K562 (cell line): ENCODE results near the gene PDE6B. TPM values are rescaled to one million over a fixed set of nuclear protein-coding genes. Genes with fewer than 3 reads are reported as not detected.

Experiments
- ATAC-seq: fragments of 200-7000 bp; cut with Tn5 transposase; 3 replicates; pipeline ENCODE4 v1.9.1; 2020; ENCODE audit warnings: moderate library complexity
- BruUV-seq: library from RNA; stranded (reverse); fragments of 400-500 nt; replicated peaks from 2 replicates; lab custom pipeline; 2021; lab: Mats Ljungman, UMichigan
- CTCF ChIA-PET: fragments of 300-600 bp; formaldehyde crosslinking; extraction: SDS; loops from one replicate; lab custom pipeline; 2021; ENCODE audit warnings: low intra/inter-chr PET ratio; lab: Yijun Ruan, JAX
- POLR2A ChIA-PET: fragments of 300-600, 350-650 bp; sonication (Branson Sonifier 250); formaldehyde crosslinking; extraction: SDS; loops from one replicate; lab custom pipeline; 2021; ENCODE audit warnings: antibody characterized with exemption, inconsistent platforms; lab: Yijun Ruan, JAX
- DNase-seq, 4 experiments: peaks; one replicate each; pipeline versions ENCODE4 v3.0.0 to v3.0.0-alpha.2; 2011 to 2018; ENCODE audit warnings: low spot score in 3 of 4, mixed read lengths in 3 of 4; ENCODE audit errors: extremely low read depth in 1 of 4
- FAIRE-seq: peaks from 2 replicates; lab custom pipeline; 2011; peaks lifted over from hg19 to GRCh38; lab: Jason Lieb, UNC
- H2AFZ ChIP-seq: 2 replicates; pipeline ENCODE4 v1.6.0; 2011; ENCODE audit warnings: low read depth, low read length, control low read depth, inconsistent platforms
- H3K27ac ChIP-seq: fragments of 200-600 bp; 3 replicates; pipeline ENCODE4 v1.8.0; 2011; ENCODE audit warnings: low read depth, mild to moderate bottlenecking, control low read depth, inconsistent platforms, low read length, moderate library complexity, mixed read lengths; ENCODE audit errors: extremely low read depth
- H3K27me3 ChIP-seq, 2 experiments: fragments of 300-600 bp in 1 of 2; 2 replicates in 1 of 2; 3 replicates in 1 of 2; pipeline versions ENCODE4 v1.6.0 to v1.8.0; 2011; ENCODE audit warnings: inconsistent platforms in 2 of 2, low read length in 2 of 2, mild to moderate bottlenecking in 1 of 2, mixed read lengths in 1 of 2, moderate library complexity in 1 of 2; ENCODE audit not compliant: control insufficient read depth in 2 of 2, insufficient read depth in 2 of 2
- H3K36me3 ChIP-seq: fragments of 300-600 bp; 3 replicates; pipeline ENCODE4 v1.8.0; 2011; ENCODE audit warnings: mild to moderate bottlenecking, low read length, inconsistent platforms; ENCODE audit not compliant: control insufficient read depth, insufficient read depth
- H3K4me1 ChIP-seq, 2 experiments: fragments of 200-600 bp in 1 of 2; replicated peaks in 1 of 2; 2 replicates in 1 of 2; 3 replicates in 1 of 2; pipeline versions ENCODE4 v1.5.1 to v1.8.0; 2011; ENCODE audit warnings: inconsistent platforms in 2 of 2, low read length in 2 of 2, mild to moderate bottlenecking in 1 of 2, mixed read lengths in 1 of 2, moderate library complexity in 1 of 2; ENCODE audit not compliant: control insufficient read depth in 2 of 2, insufficient read depth in 2 of 2
- H3K4me2 ChIP-seq: 2 replicates; pipeline ENCODE4 v1.6.1; 2011; ENCODE audit warnings: low read length, control low read depth, inconsistent platforms, mixed read lengths; ENCODE audit not compliant: insufficient read depth
- H3K4me3 ChIP-seq: fragments of 200-600 bp; sonication (generic), shearing (Covaris generic); 2 replicates; pipeline ENCODE4 v1.5.1; 2016; ENCODE audit warnings: control low read depth, inconsistent platforms
- H3K79me2 ChIP-seq: fragments of 200-600 bp; 3 replicates; pipeline ENCODE4 v1.8.0; 2011; ENCODE audit warnings: low read length, inconsistent platforms; ENCODE audit not compliant: control insufficient read depth, insufficient read depth
- H3K9ac ChIP-seq, 2 experiments: 2 replicates each; pipeline versions ENCODE4 v1.6.0 to v1.6.1; 2011; ENCODE audit warnings: low read depth in 2 of 2, low read length in 2 of 2, control low read depth in 1 of 2, inconsistent platforms in 1 of 2, mild to moderate bottlenecking in 1 of 2, mixed read lengths in 1 of 2; ENCODE audit not compliant: insufficient read depth in 1 of 2
- H3K9me1 ChIP-seq: one replicate; pipeline ENCODE4 v1.6.0; 2011; ENCODE audit warnings: inconsistent platforms, mild to moderate bottlenecking, low read length, moderate library complexity; ENCODE audit not compliant: control insufficient read depth, insufficient read depth
- H3K9me3 ChIP-seq: replicated peaks from 2 replicates; pipeline ENCODE4 v1.5.1; 2011; ENCODE audit warnings: low read depth, low read length, inconsistent platforms; ENCODE audit not compliant: control insufficient read depth, insufficient read depth
- H4K20me1 ChIP-seq: replicated peaks from 2 replicates; pipeline ENCODE4 v1.6.1; 2011; ENCODE audit warnings: low read length, inconsistent platforms, mixed read lengths; ENCODE audit not compliant: control insufficient read depth, insufficient read depth
- EP400 ChIP-seq: fragments of 450-650 bp; IDR thresholded peaks from 2 replicates; pipeline ENCODE4 v1.6.1; 2017; ENCODE audit warnings: antibody characterized with exemption, mild to moderate bottlenecking, moderate library complexity
- SAP30 ChIP-seq: fragments of 200-600 bp; sonication (generic); IDR thresholded peaks from 2 replicates; pipeline ENCODE4 v1.6.1; 2012; ENCODE audit warnings: borderline replicate concordance, low read depth, mild to moderate bottlenecking, moderate library complexity, low read length, control low read depth, inconsistent platforms; ENCODE audit not compliant: insufficient read depth, poor library complexity, severe bottlenecking
- SMARCC2 ChIP-seq: fragments of 450-650 bp; IDR thresholded peaks from 2 replicates; pipeline ENCODE4 v1.6.1; 2017; ENCODE audit warnings: antibody characterized with exemption, moderate library complexity, mild to moderate bottlenecking, low read depth
- TFAM ChIP-seq: fragments of 250-450 bp; sonication (Bioruptor Pico); conservative IDR thresholded peaks from 2 replicates; pipeline ENCODE4 v1.5.0; 2021; ENCODE audit warnings: mild to moderate bottlenecking, moderate library complexity
- WGBS: fragments of 100-300 bp; shearing (Covaris generic); methylation state at CpG from one replicate; pipeline ENCODE4 v1.1.6; 2016; ENCODE audit warnings: low coverage, mixed read lengths; ENCODE audit not compliant: insufficient coverage; ENCODE audit errors: missing lambda C conversion rate; 5-methylcytosine and 5-hydroxymethylcytosine counted together
- in situ Hi-C: fragments of 300-500 bp; cut with MboI; formaldehyde crosslinking; loops from 4 replicates; pipeline ENCODE4 v1.15.0; 2018; ENCODE audit warnings: inconsistent platforms, mixed read lengths
- intact Hi-C: fragments of 100-400 bp; cut with micrococcal nuclease; formaldehyde crosslinking; loops from 2 replicates; pipeline ENCODE4 v1.14.2; 2022
- polyA plus RNA-seq, 8 experiments: library from polyadenylated mRNA; depleted of rRNA in 4 of 8; stranded (reverse) in 5 of 8; unstranded in 3 of 8; fragments of >200 nt; fragmentation: Nextera tagmentation in 2 of 8; fragmentation: Illumina TruSeq in 1 of 8; extraction: Ambion mirVana in 2 of 8; extraction: Trizol in 1 of 8; gene quantifications; 2 replicates each; pipeline versions ENCODE4 v1.2.1 to v1.2.3, GENCODE V29; 2011 to 2014; ENCODE audit warnings: inconsistent platforms in 1 of 8, missing spikeins in 1 of 8
- total RNA-seq, 7 experiments: library from RNA; depleted of rRNA in 6 of 7; stranded (reverse); fragments of >200 nt in 6 of 7; fragmentation: Illumina TruSeq in 2 of 7; extraction: Trizol in 2 of 7; gene quantifications; 2 replicates each; pipeline versions ENCODE4 v1.2.1 to v1.2.3, GENCODE V29; 2011 to 2021; ENCODE audit warnings: low replicate concordance in 1 of 7
- TF ChIP-seq, protein P1 (sequence below): fragments of 250-450 bp; sonication (Bioruptor Pico); IDR thresholded peaks from 2 replicates; pipeline ENCODE4 v1.4.0; 2020; ENCODE audit warnings: mild to moderate bottlenecking, moderate library complexity, borderline replicate concordance
- TF ChIP-seq, protein P2 (sequence below), 2 experiments: IDR thresholded peaks; 2 replicates each; pipeline ENCODE4 v1.6.1; 2012; ENCODE audit warnings: improper control_type of control experiment in 2 of 2, low read depth in 2 of 2, low read length in 2 of 2, borderline replicate concordance in 1 of 2

Gene PDE6B
- total and polyA plus RNA-seq, 9 of the 15 experiments (the other 6 are each of a cell fraction or from before 2014, with no cell fraction given), result 0.04 TPM; not detected in 8

DNA sequence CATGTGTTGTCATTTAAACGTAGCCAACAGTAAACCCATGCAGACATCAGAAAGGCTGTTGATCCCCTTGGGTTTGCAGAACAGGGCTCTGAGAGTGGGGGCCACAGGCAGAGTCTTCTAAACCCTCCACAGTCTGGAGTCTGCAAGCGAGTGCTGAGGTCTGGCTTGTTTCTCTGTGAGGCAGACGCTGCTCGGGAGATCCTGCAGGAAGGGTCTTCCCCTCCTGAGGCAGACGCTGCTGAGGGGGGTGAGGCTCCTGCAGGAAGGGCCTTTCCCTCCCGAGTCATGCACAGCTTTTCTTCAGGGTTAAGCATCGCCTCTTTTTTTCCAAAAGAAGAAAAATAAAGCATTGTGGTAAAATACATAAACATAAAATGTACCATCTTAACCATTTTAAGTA, 17.1 kb upstream of the PDE6B start:
- Histone ChIP-seq H3K4me1 (peaks cover 0 to 3% of the 10 kb centered on the region in 2 experiments; a peak in 1 of 5 replicates), H3K27me3 (peaks cover 6 to 45% of the 10 kb centered on the region in 2 experiments; a peak in 3 of 5 replicates), H3K9ac (no peak overlapping the region), H3K36me3 (no peaks in the 10 kb centered on the region), H4K20me1 (no peaks in the 10 kb centered on the region), H3K4me2 (no peak overlapping the region), H3K79me2 (no peaks in the 10 kb centered on the region), H3K9me1 (no peaks in the 10 kb centered on the region), H3K4me3 (no peak overlapping the region), H2AFZ (no peak overlapping the region), H3K27ac (no peak overlapping the region), H3K9me3 (no peaks in the 10 kb centered on the region; the same call in 1 of the 2 replicates)
- FAIRE-seq (no peak), ATAC-seq (no peak), DNase-seq (no peak)
- POLR2A ChIA-PET, result no interaction called here
- intact Hi-C loops, result no loop called here
- BruUV-seq, result no TSS peak
- WGBS, result 0% methylated on average over 7 of the region's 7 CpGs
- CTCF ChIA-PET, result no interaction called here
- TF ChIP-seq SMARCC2 (no peak), TFAM (CRISPR knock-in tag) (no peak), EP400 (no peak), SAP30 (no peak)
- TF ChIP-seq, protein P1, sequence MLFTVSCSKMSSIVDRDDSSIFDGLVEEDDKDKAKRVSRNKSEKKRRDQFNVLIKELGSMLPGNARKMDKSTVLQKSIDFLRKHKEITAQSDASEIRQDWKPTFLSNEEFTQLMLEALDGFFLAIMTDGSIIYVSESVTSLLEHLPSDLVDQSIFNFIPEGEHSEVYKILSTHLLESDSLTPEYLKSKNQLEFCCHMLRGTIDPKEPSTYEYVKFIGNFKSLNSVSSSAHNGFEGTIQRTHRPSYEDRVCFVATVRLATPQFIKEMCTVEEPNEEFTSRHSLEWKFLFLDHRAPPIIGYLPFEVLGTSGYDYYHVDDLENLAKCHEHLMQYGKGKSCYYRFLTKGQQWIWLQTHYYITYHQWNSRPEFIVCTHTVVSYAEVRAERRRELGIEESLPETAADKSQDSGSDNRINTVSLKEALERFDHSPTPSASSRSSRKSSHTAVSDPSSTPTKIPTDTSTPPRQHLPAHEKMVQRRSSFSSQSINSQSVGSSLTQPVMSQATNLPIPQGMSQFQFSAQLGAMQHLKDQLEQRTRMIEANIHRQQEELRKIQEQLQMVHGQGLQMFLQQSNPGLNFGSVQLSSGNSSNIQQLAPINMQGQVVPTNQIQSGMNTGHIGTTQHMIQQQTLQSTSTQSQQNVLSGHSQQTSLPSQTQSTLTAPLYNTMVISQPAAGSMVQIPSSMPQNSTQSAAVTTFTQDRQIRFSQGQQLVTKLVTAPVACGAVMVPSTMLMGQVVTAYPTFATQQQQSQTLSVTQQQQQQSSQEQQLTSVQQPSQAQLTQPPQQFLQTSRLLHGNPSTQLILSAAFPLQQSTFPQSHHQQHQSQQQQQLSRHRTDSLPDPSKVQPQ (CRISPR knock-in tag), result no peak
- TF ChIP-seq, protein P2, sequence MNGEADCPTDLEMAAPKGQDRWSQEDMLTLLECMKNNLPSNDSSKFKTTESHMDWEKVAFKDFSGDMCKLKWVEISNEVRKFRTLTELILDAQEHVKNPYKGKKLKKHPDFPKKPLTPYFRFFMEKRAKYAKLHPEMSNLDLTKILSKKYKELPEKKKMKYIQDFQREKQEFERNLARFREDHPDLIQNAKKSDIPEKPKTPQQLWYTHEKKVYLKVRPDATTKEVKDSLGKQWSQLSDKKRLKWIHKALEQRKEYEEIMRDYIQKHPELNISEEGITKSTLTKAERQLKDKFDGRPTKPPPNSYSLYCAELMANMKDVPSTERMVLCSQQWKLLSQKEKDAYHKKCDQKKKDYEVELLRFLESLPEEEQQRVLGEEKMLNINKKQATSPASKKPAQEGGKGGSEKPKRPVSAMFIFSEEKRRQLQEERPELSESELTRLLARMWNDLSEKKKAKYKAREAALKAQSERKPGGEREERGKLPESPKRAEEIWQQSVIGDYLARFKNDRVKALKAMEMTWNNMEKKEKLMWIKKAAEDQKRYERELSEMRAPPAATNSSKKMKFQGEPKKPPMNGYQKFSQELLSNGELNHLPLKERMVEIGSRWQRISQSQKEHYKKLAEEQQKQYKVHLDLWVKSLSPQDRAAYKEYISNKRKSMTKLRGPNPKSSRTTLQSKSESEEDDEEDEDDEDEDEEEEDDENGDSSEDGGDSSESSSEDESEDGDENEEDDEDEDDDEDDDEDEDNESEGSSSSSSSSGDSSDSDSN (IDR thresholded peaks at IDR 0.05; ENCODE audit: borderline replicate concordance in 1 of 2, low read depth in 2 of 2, low read length in 2 of 2), result no peak
- in situ Hi-C loops, result no loop called here
